Colonic mucosa (tissue), 4 donors: ENCODE data around the gene SRPX. TPM values are rescaled to one million over a fixed set of nuclear protein-coding genes. Genes with fewer than 3 reads are reported as not detected.

ENCODE experiments used
- DNase-seq: peaks from one replicate; pipeline ENCODE4 v3.0.0-alpha.2; 2020
- H3K27ac ChIP-seq: fragments of 200-600 bp; one replicate; pipeline ENCODE4 v1.8.0; 2021
- H3K27me3 ChIP-seq: fragments of 200-600 bp; one replicate; pipeline ENCODE4 v1.8.0; 2021
- H3K36me3 ChIP-seq: fragments of 200-600 bp; one replicate; pipeline ENCODE4 v1.8.0; 2021
- H3K4me1 ChIP-seq: fragments of 200-600 bp; one replicate; pipeline ENCODE4 v1.8.0; 2021; ENCODE audit warnings: mild to moderate bottlenecking
- H3K4me3 ChIP-seq: fragments of 200-600 bp; one replicate; pipeline ENCODE4 v1.8.0; 2021
- H3K9ac ChIP-seq, 2 donors: one replicate each; pipeline ENCODE4 v1.7.0; 2013; ENCODE audit warnings: control low read depth in 2 of 2, low read depth in 2 of 2, low read length in 2 of 2
- H3K9me3 ChIP-seq: fragments of 200-600 bp; one replicate; pipeline ENCODE4 v1.8.0; 2021
- CTCF ChIP-seq: fragments of 200-600 bp; IDR thresholded peaks from one replicate; pipeline ENCODE4 v1.8.0; 2022; ENCODE audit warnings: antibody characterized with exemption, mild to moderate bottlenecking
- intact Hi-C: fragments of 100-400 bp; cut with DNase I; formaldehyde crosslinking; loops from one replicate; pipeline ENCODE4 v1.14.1; 2022
- total RNA-seq, 2 donors: library from RNA; stranded (reverse); fragmentation: NEBNext Ultra II Directional in 1 of 2; extraction: Animal tissue kit (Norgen Biotek cat#: 25700) in 1 of 2; gene quantifications; one replicate each; pipeline ENCODE4 v1.2.1, GENCODE V29; 2021
- donor health status: healthy.
- donor health status: DM: no; HTN: no; CAD: no.
- donor health status: DM: no; HTN: no; CAD: no.

The SRPX gene
- total RNA-seq, 2 donors from 2014 or later = 7.6 to 15.9 TPM

- Histone ChIP-seq H3K4me1 (no peaks in the 10 kb centered on the region), H3K9me3 (no peaks in the 10 kb centered on the region), H3K9ac (no peak overlapping the region), H3K36me3 (no peaks in the 10 kb centered on the region), H3K27me3 (no peaks in the 10 kb centered on the region), H3K4me3 (no peak overlapping the region), H3K27ac (no peak overlapping the region)
- no peak for DNase-seq
- intact Hi-C loops = no loop called here
- TF ChIP-seq CTCF = no peak
Measured at GRCh38 chrX:38233891-38234667, 13.4 kb upstream of the SRPX start.

- H3K9me3 ChIP-seq = no peaks in the 10 kb centered on the region
- intact Hi-C loops = no loop called here
- no peaks in the 10 kb centered on the region for H3K27me3 ChIP-seq
- DNase-seq = no peak
- no peaks in the 10 kb centered on the region for H3K36me3 ChIP-seq
- H3K9ac ChIP-seq = no peak overlapping the region
- no peaks in the 10 kb centered on the region for H3K4me1 ChIP-seq
- no peak overlapping the region for H3K4me3 ChIP-seq
- no peak overlapping the region for H3K27ac ChIP-seq
- TF ChIP-seq CTCF = no peak
Measured at GRCh38 chrX:38232079-38232686, 11.5 kb upstream of the SRPX start.

GRCh38 chrX:38225093-38225492, 4.4 kb upstream of the SRPX start:
- no peak for TF ChIP-seq CTCF

GRCh38 chrX:38224160-38224559, 3.5 kb upstream of the SRPX start:
- TF ChIP-seq CTCF = no peak
- H3K4me3 ChIP-seq = no peak overlapping the region
- no peak overlapping the region for H3K9ac ChIP-seq
- H3K4me1 ChIP-seq = no peaks in the 10 kb centered on the region
- no peaks in the 10 kb centered on the region for H3K36me3 ChIP-seq
- H3K27me3 ChIP-seq = no peaks in the 10 kb centered on the region
- intact Hi-C loops = no loop called here
- DNase-seq = no peak
- no peak overlapping the region for H3K27ac ChIP-seq
- no peaks in the 10 kb centered on the region for H3K9me3 ChIP-seq

More at GRCh38 chrX:38225093-38225492, 4.4 kb upstream of the SRPX start:
- H3K4me3 ChIP-seq = no peak overlapping the region
- H3K4me1 ChIP-seq = no peaks in the 10 kb centered on the region
- no peak overlapping the region for H3K27ac ChIP-seq
- intact Hi-C loops = no loop called here
- no peaks in the 10 kb centered on the region for H3K9me3 ChIP-seq
- no peak overlapping the region for H3K9ac ChIP-seq
- DNase-seq = no peak
- H3K27me3 ChIP-seq = no peaks in the 10 kb centered on the region
- H3K36me3 ChIP-seq = no peaks in the 10 kb centered on the region

GRCh38 chrX:38221391-38221929, 789 bp upstream of the SRPX start:
- no peaks in the 10 kb centered on the region for H3K4me1 ChIP-seq
- H3K9me3 ChIP-seq = no peaks in the 10 kb centered on the region
- H3K9ac ChIP-seq = no peak overlapping the region
- H3K27ac ChIP-seq = no peak overlapping the region
- H3K36me3 ChIP-seq = no peaks in the 10 kb centered on the region
- H3K27me3 ChIP-seq = no peaks in the 10 kb centered on the region
- no peak for TF ChIP-seq CTCF
- no peak for DNase-seq
- intact Hi-C loops = no loop called here
- H3K4me3 ChIP-seq = no peak overlapping the region
